ENCODE data around the gene FAM3A. TPM values are rescaled to one million over a fixed set of nuclear protein-coding genes. Genes with fewer than 3 reads are reported as not detected.

Gene FAM3A
- total and polyA plus RNA-seq, 2 donors (not counting 1 experiment from before 2014, with no cell fraction given) = 17.3 to 30.2 TPM

DNA sequence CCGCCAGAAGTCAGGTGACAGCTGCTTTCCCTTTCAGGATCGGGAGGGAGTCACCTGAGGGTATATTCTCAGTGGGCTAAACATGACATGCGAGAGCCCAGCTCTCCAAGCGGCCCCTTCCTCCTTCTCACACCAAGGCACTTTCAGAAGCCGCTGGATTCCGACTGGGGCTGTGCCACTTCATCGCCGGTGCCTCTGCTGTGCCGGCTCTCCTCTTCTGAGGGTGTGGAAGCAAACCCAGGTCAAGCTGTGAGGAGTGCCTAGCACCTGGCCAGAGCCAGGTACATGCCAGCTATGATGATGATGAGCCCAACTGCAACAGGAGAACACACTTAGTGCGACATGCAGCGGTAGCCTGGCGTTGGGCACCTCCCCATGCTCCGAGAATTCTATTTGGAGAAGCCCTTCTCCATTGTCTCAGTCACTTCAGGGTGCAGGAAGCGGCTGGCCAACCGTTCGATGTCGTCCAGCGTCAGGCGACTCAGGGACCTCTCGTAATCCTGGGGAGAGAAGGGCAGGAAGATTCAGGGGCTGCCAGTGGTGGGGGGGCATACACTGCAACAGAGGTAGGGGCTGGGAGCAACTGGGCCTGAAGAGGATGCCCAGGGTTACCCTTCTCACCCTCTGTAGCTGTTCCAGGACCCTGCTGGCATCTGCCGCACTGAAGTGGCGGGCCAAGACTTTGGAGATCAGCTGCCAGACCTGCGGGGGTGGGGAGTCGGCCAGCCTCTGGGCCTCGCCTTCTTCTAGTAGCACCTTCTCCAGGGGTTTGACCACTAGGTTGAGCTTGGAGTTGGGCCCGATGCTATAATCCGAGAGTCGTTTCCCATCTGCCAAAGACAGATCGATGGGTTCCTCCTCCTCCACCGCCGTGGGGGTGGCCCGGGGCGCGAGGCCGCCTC is 30.6 kb downstream of the FAM3A start:
- Histone ChIP-seq H2AFZ (ENCODE audit: low read length) (no peak overlapping the region), H3K4me3 (replicated peaks in 1 of 4; ENCODE audit: control extremely low read depth in 1 of 4, insufficient read depth in 1 of 4, low read depth in 3 of 4, low read length in 4 of 4) (peak overlapping the region; percentile 33 to 62 (median 47)), H3K4me1 (ENCODE audit: control insufficient read depth, extremely low read depth, insufficient read depth, low read length) (peaks cover 2% of the 10 kb centered on the region), H3K79me2 (ENCODE audit: control insufficient read depth, insufficient read depth, low read length) (peaks cover 4% of the 10 kb centered on the region), H3K9me3 (ENCODE audit: control insufficient read depth, insufficient read depth, low read depth, low read length) (no peaks in the 10 kb centered on the region), H3K36me3 (ENCODE audit: control insufficient read depth, insufficient read depth, low read length) (peaks cover 5% of the 10 kb centered on the region), H3K27me3 (ENCODE audit: control insufficient read depth, insufficient read depth, low read length) (no peaks in the 10 kb centered on the region), H4K20me1 (ENCODE audit: control insufficient read depth, extremely low read depth, insufficient read depth, low read length) (no peaks in the 10 kb centered on the region), H3K4me2 (ENCODE audit: extremely low read depth, insufficient read depth, low read length) (peak overlapping the region; percentile 48), H3K9ac (ENCODE audit: insufficient read depth, low read length) (peak overlapping the region; percentile 58), H3K27ac (ENCODE audit: insufficient read depth, low read length) (no peak overlapping the region)
- TF ChIP-seq, protein P1, sequence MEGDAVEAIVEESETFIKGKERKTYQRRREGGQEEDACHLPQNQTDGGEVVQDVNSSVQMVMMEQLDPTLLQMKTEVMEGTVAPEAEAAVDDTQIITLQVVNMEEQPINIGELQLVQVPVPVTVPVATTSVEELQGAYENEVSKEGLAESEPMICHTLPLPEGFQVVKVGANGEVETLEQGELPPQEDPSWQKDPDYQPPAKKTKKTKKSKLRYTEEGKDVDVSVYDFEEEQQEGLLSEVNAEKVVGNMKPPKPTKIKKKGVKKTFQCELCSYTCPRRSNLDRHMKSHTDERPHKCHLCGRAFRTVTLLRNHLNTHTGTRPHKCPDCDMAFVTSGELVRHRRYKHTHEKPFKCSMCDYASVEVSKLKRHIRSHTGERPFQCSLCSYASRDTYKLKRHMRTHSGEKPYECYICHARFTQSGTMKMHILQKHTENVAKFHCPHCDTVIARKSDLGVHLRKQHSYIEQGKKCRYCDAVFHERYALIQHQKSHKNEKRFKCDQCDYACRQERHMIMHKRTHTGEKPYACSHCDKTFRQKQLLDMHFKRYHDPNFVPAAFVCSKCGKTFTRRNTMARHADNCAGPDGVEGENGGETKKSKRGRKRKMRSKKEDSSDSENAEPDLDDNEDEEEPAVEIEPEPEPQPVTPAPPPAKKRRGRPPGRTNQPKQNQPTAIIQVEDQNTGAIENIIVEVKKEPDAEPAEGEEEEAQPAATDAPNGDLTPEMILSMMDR (conservative IDR thresholded peaks at IDR 0.05 in 1 of 2, IDR thresholded peaks at IDR 0.05 in 1 of 2; ENCODE audit: low read depth in 1 of 2, low read length in 2 of 2) = no peak
- no peak for TF ChIP-seq EZH2 (IDR thresholded peaks at IDR 0.05; ENCODE audit: low read length, missing control alignments)
- no peak for DNase-seq (ENCODE audit: low read depth in 2 of 2)

- Histone ChIP-seq H3K9ac (ENCODE audit: insufficient read depth, low read length) (no peak overlapping the region), H3K4me1 (ENCODE audit: control insufficient read depth, extremely low read depth, insufficient read depth, low read length) (peaks cover 1% of the 10 kb centered on the region), H3K4me2 (ENCODE audit: extremely low read depth, insufficient read depth, low read length) (no peak overlapping the region), H3K79me2 (ENCODE audit: control insufficient read depth, insufficient read depth, low read length) (peaks cover 4% of the 10 kb centered on the region), H3K27ac (ENCODE audit: insufficient read depth, low read length) (no peak overlapping the region), H3K9me3 (ENCODE audit: control insufficient read depth, insufficient read depth, low read depth, low read length) (no peaks in the 10 kb centered on the region), H3K36me3 (ENCODE audit: control insufficient read depth, insufficient read depth, low read length) (peaks cover 5% of the 10 kb centered on the region), H2AFZ (ENCODE audit: low read length) (no peak overlapping the region), H4K20me1 (ENCODE audit: control insufficient read depth, extremely low read depth, insufficient read depth, low read length) (no peaks in the 10 kb centered on the region), H3K27me3 (ENCODE audit: control insufficient read depth, insufficient read depth, low read length) (no peaks in the 10 kb centered on the region), H3K4me3 (replicated peaks in 1 of 4; ENCODE audit: control extremely low read depth in 1 of 4, insufficient read depth in 1 of 4, low read depth in 3 of 4, low read length in 4 of 4) (no peak overlapping the region)
- TF ChIP-seq EZH2 (IDR thresholded peaks at IDR 0.05; ENCODE audit: low read length, missing control alignments) = no peak
- TF ChIP-seq, protein P1 (conservative IDR thresholded peaks at IDR 0.05 in 1 of 2, IDR thresholded peaks at IDR 0.05 in 1 of 2; ENCODE audit: low read depth in 1 of 2, low read length in 2 of 2) = no peak
- no peak for DNase-seq (ENCODE audit: low read depth in 2 of 2)
Measured at GRCh38 chrX:154484255-154485149, 31.5 kb downstream of the FAM3A start.

GRCh38 chrX:154483325-154483724 is 32.7 kb downstream of the FAM3A start:
- Histone ChIP-seq H3K9me3 (ENCODE audit: control insufficient read depth, insufficient read depth, low read depth, low read length) (no peaks in the 10 kb centered on the region), H3K4me1 (ENCODE audit: control insufficient read depth, extremely low read depth, insufficient read depth, low read length) (no peaks in the 10 kb centered on the region), H3K36me3 (ENCODE audit: control insufficient read depth, insufficient read depth, low read length) (peaks cover 1% of the 10 kb centered on the region), H3K27ac (ENCODE audit: insufficient read depth, low read length) (no peak overlapping the region), H3K4me3 (replicated peaks in 1 of 4; ENCODE audit: control extremely low read depth in 1 of 4, insufficient read depth in 1 of 4, low read depth in 3 of 4, low read length in 4 of 4) (no peak overlapping the region), H2AFZ (ENCODE audit: low read length) (no peak overlapping the region), H3K9ac (ENCODE audit: insufficient read depth, low read length) (no peak overlapping the region), H4K20me1 (ENCODE audit: control insufficient read depth, extremely low read depth, insufficient read depth, low read length) (no peaks in the 10 kb centered on the region), H3K79me2 (ENCODE audit: control insufficient read depth, insufficient read depth, low read length) (no peaks in the 10 kb centered on the region), H3K4me2 (ENCODE audit: extremely low read depth, insufficient read depth, low read length) (no peak overlapping the region), H3K27me3 (ENCODE audit: control insufficient read depth, insufficient read depth, low read length) (no peaks in the 10 kb centered on the region)
- DNase-seq (ENCODE audit: low read depth in 2 of 2) = no peak
- no peak for TF ChIP-seq EZH2 (IDR thresholded peaks at IDR 0.05; ENCODE audit: low read length, missing control alignments)
- TF ChIP-seq, protein P1 (conservative IDR thresholded peaks at IDR 0.05 in 1 of 2, IDR thresholded peaks at IDR 0.05 in 1 of 2; ENCODE audit: low read depth in 1 of 2, low read length in 2 of 2) = no peak
